GM12873 (cell line): Measurements from ENCODE around the gene PSD4.

Source experiments
- TF ChIP-seq, protein P1 (sequence below): IDR thresholded peaks from 2 replicates; pipeline ENCODE4 v1.5.1; 2012; ENCODE audit warnings: low read depth, mild to moderate bottlenecking, moderate library complexity, low read length, control low read depth; ENCODE audit not compliant: insufficient read depth; ENCODE audit errors: missing control alignments

Gene PSD4

GRCh38 chr2:113136828-113137775, 36.7 kb upstream of the PSD4 start:
- TF ChIP-seq, protein P1, sequence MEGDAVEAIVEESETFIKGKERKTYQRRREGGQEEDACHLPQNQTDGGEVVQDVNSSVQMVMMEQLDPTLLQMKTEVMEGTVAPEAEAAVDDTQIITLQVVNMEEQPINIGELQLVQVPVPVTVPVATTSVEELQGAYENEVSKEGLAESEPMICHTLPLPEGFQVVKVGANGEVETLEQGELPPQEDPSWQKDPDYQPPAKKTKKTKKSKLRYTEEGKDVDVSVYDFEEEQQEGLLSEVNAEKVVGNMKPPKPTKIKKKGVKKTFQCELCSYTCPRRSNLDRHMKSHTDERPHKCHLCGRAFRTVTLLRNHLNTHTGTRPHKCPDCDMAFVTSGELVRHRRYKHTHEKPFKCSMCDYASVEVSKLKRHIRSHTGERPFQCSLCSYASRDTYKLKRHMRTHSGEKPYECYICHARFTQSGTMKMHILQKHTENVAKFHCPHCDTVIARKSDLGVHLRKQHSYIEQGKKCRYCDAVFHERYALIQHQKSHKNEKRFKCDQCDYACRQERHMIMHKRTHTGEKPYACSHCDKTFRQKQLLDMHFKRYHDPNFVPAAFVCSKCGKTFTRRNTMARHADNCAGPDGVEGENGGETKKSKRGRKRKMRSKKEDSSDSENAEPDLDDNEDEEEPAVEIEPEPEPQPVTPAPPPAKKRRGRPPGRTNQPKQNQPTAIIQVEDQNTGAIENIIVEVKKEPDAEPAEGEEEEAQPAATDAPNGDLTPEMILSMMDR = peak; percentile 74

GRCh38 chr2:113137827-113138226, 35.9 kb upstream of the PSD4 start:
- TF ChIP-seq, protein P1 = no peak

DNA sequence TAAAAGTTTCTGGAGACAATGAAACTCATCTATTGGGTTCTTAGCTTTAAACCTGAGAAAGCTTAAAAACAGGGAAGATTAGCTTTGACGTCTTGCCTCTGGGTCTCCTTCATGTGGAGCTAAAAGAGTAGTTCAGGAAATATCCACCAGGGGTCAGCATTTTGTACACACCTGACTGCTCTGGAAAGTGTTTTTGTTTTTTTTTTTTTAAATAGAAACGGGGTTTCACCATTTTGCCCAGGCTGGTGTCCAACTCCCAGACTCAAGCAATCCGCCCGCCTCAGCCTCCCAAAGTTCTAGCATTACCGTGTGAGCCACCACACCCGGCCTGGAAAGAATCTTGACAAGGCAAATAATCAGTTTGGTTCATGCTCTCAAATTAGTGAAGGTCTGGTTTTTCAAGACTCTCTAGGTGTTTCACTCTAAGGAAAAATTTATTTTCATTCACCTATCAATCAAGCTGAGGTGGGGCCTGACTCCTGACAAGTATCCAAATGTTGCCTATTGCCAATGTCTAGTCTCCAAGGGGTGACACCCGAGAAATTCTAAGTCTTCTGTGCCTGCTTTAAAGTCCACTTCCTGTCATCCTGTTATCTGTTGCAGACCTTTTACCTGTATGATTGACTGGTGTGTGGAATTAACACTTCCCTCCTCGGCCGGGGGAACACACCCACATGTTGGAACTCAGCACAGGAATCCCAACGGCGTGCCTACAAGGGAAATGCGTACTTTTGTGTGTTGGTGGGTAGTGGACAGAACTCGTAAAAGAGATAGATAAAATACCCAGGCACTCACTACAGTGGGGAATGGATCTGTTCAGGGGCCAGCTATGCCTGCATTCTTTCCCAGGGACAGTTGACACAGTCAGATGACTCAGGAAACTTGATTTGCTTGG, 35.1 kb upstream of the PSD4 start:
- TF ChIP-seq, protein P1 = peak; percentile 75

GRCh38 chr2:113141451-113141850, 32.3 kb upstream of the PSD4 start:
- TF ChIP-seq, protein P1 = no peak

- TF ChIP-seq, protein P1 = no peak
Measured at GRCh38 chr2:113142290-113142689, 31.5 kb upstream of the PSD4 start.

DNA sequence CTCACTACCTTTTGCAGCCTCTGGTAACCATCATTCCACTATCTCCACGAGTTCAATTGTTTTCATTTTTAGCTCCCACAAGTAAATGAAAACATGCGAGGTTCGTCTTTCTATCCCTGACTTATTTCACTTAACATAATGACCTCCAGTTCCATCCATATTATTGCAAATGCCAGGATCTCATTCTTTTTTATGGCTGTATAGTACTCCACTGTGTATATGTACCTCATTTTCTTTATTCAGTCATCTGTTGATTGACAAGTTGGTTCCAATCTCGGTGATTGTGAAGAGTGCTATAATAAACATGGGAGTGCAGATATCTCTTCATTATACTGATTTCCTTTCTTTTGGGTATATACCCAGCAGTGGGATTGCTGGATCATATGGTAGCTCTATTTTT, 29.5 kb upstream of the PSD4 start:
- TF ChIP-seq, protein P1 = no peak
